ENCODE measurements around the gene NCOA1. TPM values are rescaled to one million over a fixed set of nuclear protein-coding genes. Genes with fewer than 3 reads are reported as not detected.

The NCOA1 gene
- total RNA-seq (2022): 15.4 and 15.8 TPM in 2 replicates
- percentile 68 among the genes with signal in this experiment for Bru-seq, nascent RNA
- BruChase-seq, experiment 1, labeled RNA remaining after a 6-hour chase: percentile 61 among the genes with signal in this experiment
- percentile 64 among the genes with signal in this experiment for BruChase-seq, experiment 2, labeled RNA remaining after a 2-hour chase
- long read RNA-seq, partial matches to known transcripts: 4 of 24 reads
- long read RNA-seq, other reads (novel, unspliced or antisense): 20 of 24 reads

GRCh38 chr2:24490690-24491541 lies at the start of gene NCOA1:
Gene NCOA1 (plus strand): TSS chr2:24491254. CDS start chr2:24658678, 167,424 bp downstream.
- no peaks in the 10 kb centered on the region for H3K27me3 Mint-ChIP-seq (ENCODE audit: insufficient read depth, unreplicated experiment)
- H3K4me3 Mint-ChIP-seq (ENCODE audit: unreplicated experiment): peak within 1 kb of the TSS; percentile 83
- ChIA-PET CTCF (interaction anchor here (0.6 to 1.7 kb wide), 4 partner anchors 40 to 360 kb away, joined by 3 to 5 read pairs (median 3); no protein-coding TSS in a partner anchor), POLR2A (interaction anchor here (0.6 to 1.9 kb wide), 9 partner anchors 11 to 407 kb away, joined by 3 to 5 read pairs (median 3); no protein-coding TSS in a partner anchor)
- intact Hi-C loops (cut with micrococcal nuclease): loop anchor here (5.0 kb wide), 1 partner anchor 301 kb away; the partner anchor contains the start of genes CENPO and PTRHD1
- no peak for TF ChIP-seq CTCF (IDR thresholded peaks at IDR 0.05; ENCODE audit: unreplicated experiment)
- H3K4me1 Mint-ChIP-seq (ENCODE audit: insufficient read depth, unreplicated experiment): peaks cover 26% of the 10 kb centered on the region
- H3K27ac Mint-ChIP-seq (ENCODE audit: low read depth, unreplicated experiment): peak within 1 kb of the TSS; percentile 89
- H3K36me3 Mint-ChIP-seq (ENCODE audit: insufficient read depth, unreplicated experiment): no peaks in the 10 kb centered on the region
- no TSS peak for BruUV-seq (replicated peaks)
- DNase-seq (ENCODE audit: unreplicated experiment): peak; percentile 88
- H3K9me3 Mint-ChIP-seq (ENCODE audit: unreplicated experiment): no peaks in the 10 kb centered on the region

GRCh38 chr2:24448797-24449196 lies 42.3 kb upstream of the NCOA1 start:
- POLR2A ChIA-PET: no interaction called here
- no peak for TF ChIP-seq CTCF (IDR thresholded peaks at IDR 0.05; ENCODE audit: unreplicated experiment)
- CTCF ChIA-PET: interaction anchor here (0.5 kb wide), 1 partner anchor 64 kb away, joined by 3 read pairs; no protein-coding TSS in a partner anchor
- H3K36me3 Mint-ChIP-seq (ENCODE audit: insufficient read depth, unreplicated experiment): no peaks in the 10 kb centered on the region
- no peak overlapping the region for H3K4me3 Mint-ChIP-seq (ENCODE audit: unreplicated experiment)
- no peak overlapping the region for H3K27ac Mint-ChIP-seq (ENCODE audit: low read depth, unreplicated experiment)
- H3K27me3 Mint-ChIP-seq (ENCODE audit: insufficient read depth, unreplicated experiment): no peaks in the 10 kb centered on the region
- intact Hi-C loops (cut with micrococcal nuclease): no loop called here
- no peak for DNase-seq (ENCODE audit: unreplicated experiment)
- no TSS peak for BruUV-seq (replicated peaks)
- peaks cover 5% of the 10 kb centered on the region for H3K9me3 Mint-ChIP-seq (ENCODE audit: unreplicated experiment)
- no peaks in the 10 kb centered on the region for H3K4me1 Mint-ChIP-seq (ENCODE audit: insufficient read depth, unreplicated experiment)

GRCh38 chr2:24449344-24449743 lies 41.7 kb upstream of the NCOA1 start:
- Mint-ChIP-seq H3K27ac (ENCODE audit: low read depth, unreplicated experiment) (no peak overlapping the region), H3K4me1 (ENCODE audit: insufficient read depth, unreplicated experiment) (no peaks in the 10 kb centered on the region), H3K9me3 (ENCODE audit: unreplicated experiment) (peaks cover 5% of the 10 kb centered on the region), H3K27me3 (ENCODE audit: insufficient read depth, unreplicated experiment) (no peaks in the 10 kb centered on the region), H3K36me3 (ENCODE audit: insufficient read depth, unreplicated experiment) (no peaks in the 10 kb centered on the region), H3K4me3 (ENCODE audit: unreplicated experiment) (no peak overlapping the region)
- CTCF ChIA-PET: interaction anchor here (0.5 to 0.6 kb wide), 2 partner anchors 65 to 1251 kb away, joined by 3 read pairs; no protein-coding TSS in a partner anchor
- POLR2A ChIA-PET: interaction anchor here (0.6 kb wide), 1 partner anchor 1106 kb away, joined by 3 read pairs; no protein-coding TSS in a partner anchor
- no TSS peak for BruUV-seq (replicated peaks)
- intact Hi-C loops (cut with micrococcal nuclease): no loop called here
- no peak for TF ChIP-seq CTCF (IDR thresholded peaks at IDR 0.05; ENCODE audit: unreplicated experiment)
- no peak for DNase-seq (ENCODE audit: unreplicated experiment)

All from MCF 10A (cell line).